ENCODE measurements around the gene PABPC3. TPM values are rescaled to one million over a fixed set of nuclear protein-coding genes. Genes with fewer than 3 reads are reported as not detected.

The PABPC3 gene
- total and polyA plus RNA-seq, 2 of the 4 experiments (the other 2 are of a cell fraction): 0.15 to 0.18 TPM

DNA sequence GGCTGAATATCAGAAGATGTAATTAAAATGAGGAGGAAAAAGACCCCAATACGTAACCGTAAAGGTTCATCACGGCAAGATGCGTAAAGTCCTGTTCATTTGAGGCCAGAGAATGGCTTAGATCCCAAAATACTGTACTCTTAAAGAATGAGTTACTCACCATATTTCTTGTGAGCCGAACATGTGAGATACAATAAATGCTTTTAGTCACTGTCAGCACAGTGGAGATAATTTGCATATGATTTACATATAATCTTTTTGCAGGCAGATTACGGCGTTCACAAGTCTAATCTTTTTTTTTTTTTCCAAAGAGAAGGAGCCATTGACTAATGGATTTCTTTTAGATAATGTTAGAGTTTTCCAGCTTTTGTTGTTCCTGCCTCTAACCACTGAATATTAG, 47.8 kb downstream of the PABPC3 start:
- H2BK5ac ChIP-seq (ENCODE audit: low read depth, low read length, poor library complexity, severe bottlenecking): no peak overlapping the region
- H3K79me1 ChIP-seq (ENCODE audit: low read depth in 1 of 2, low read length in 2 of 2): no peaks in the 10 kb centered on the region
- no peaks in the 10 kb centered on the region for H3K9me3 ChIP-seq (ENCODE audit: control insufficient read depth, insufficient read depth, low read length)
- no peak overlapping the region for H3K4ac ChIP-seq (ENCODE audit: low read depth, low read length)
- no peak overlapping the region for H2BK120ac ChIP-seq (ENCODE audit: low read depth, low read length)
- H4K5ac ChIP-seq (ENCODE audit: low read depth, low read length): no peak overlapping the region
- no peak overlapping the region for H2BK15ac ChIP-seq (ENCODE audit: low read depth, low read length)
- H3K23ac ChIP-seq (ENCODE audit: low read depth, low read length): no peak overlapping the region
- no peak overlapping the region for H3K27ac ChIP-seq (ENCODE audit: insufficient read depth, low read length)
- no peaks in the 10 kb centered on the region for H3K9me1 ChIP-seq (ENCODE audit: insufficient read depth, low read length)
- DNase-seq (no peak), ATAC-seq (ENCODE audit: low read depth) (no peak)
- no CpG with 5 or more reads among the region's 7 CpGs for WGBS, 2 experiments (ENCODE audit: extremely low coverage in 2 of 2, insufficient read length in 1 of 2)
- no peaks in the 10 kb centered on the region for H3K4me1 ChIP-seq (ENCODE audit: control insufficient read depth, insufficient read depth, low read length)
- CTCF ChIA-PET: no interaction called here
- H4K20me1 ChIP-seq (ENCODE audit: insufficient read depth, low read length): no peaks in the 10 kb centered on the region
- H2AFZ ChIP-seq (replicated peaks; ENCODE audit: low read length, poor library complexity): no peak overlapping the region
- no peak overlapping the region for H2AK5ac ChIP-seq (ENCODE audit: low read depth, low read length)
- TF ChIP-seq RCOR1 (IDR thresholded peaks at IDR 0.05; ENCODE audit: insufficient replicate concordance, low read length) (no peak), RAD21 (IDR thresholded peaks at IDR 0.05; ENCODE audit: low read length) (no peak)
- no TSS peak for BruUV-seq (replicated peaks)
- in situ Hi-C loops (cut with MboI; ENCODE audit: low sequenced_read_pairs): no loop called here
- no peak overlapping the region for H3K14ac ChIP-seq (replicated peaks; ENCODE audit: low read depth, low read length)
- H4K8ac ChIP-seq (ENCODE audit: low read depth in 2 of 2, low read length in 2 of 2): no peak overlapping the region
- no peaks in the 10 kb centered on the region for H3K36me3 ChIP-seq (ENCODE audit: control insufficient read depth, insufficient read depth, low read length)
- intact Hi-C loops (cut with micrococcal nuclease): no loop called here
- POLR2A ChIA-PET (ENCODE audit: unreplicated experiment): no interaction called here
- H2AK9ac ChIP-seq (replicated peaks; ENCODE audit: low read depth, low read length, poor library complexity): no peak overlapping the region
- H3K4me2 ChIP-seq (ENCODE audit: low read depth, low read length): no peak overlapping the region
- no peak overlapping the region for H4K91ac ChIP-seq (ENCODE audit: insufficient read depth, low read depth, low read length)
- no peaks in the 10 kb centered on the region; the same call in 1 of the 2 replicates for H3K27me3 ChIP-seq (ENCODE audit: control insufficient read depth, insufficient read depth, low read length)
- no peak overlapping the region for H3K4me3 ChIP-seq (ENCODE audit: insufficient read depth, low read depth, low read length)
- no peak overlapping the region for H3K18ac ChIP-seq (ENCODE audit: low read depth, low read length)
- no peak overlapping the region for H3K9ac ChIP-seq (ENCODE audit: low read depth, low read length)
- H3K56ac ChIP-seq (ENCODE audit: extremely low read depth, insufficient read depth, low read length): no peak overlapping the region
- H2BK20ac ChIP-seq (ENCODE audit: low read depth, low read length): no peak overlapping the region
- dilution Hi-C loops (cut with HindIII; ENCODE audit: low sequenced_read_pairs, unreplicated experiment): no loop called here

Measured in IMR-90 (cell line).